ENCODE results near the gene KLHL29. TPM values are rescaled to one million over a fixed set of nuclear protein-coding genes. Genes with fewer than 3 reads are reported as not detected.
A peak's percentile ranks its signal among the peaks of the same experiment; 100 is the strongest.

KLHL29 gene
- total and polyA plus RNA-seq, 2 donors (not counting 3 experiments of a cell fraction or from before 2014, with no cell fraction given): 4.6 to 12.7 TPM

DNA sequence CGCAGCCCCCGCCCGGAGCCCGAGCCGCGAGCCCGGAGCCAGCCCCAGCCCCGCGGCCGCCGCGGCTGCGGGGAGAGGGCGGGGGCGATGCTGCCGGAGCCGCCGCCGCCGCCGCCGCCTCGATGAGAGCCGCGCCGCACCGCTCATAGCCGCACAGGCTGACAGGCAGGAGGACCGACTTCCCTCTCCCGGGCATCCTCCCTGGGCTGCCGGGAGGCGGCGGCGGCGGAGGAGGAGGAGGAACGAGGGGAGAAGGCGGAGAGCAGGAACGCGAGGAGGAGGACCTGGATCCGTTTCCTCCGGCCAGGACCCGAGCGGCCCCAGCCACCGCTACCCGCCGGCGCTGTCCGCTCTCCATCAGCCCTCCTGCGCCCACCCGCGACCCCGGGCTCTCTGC lies 370 bp downstream of the KLHL29 start:
- intact Hi-C loops (cut with micrococcal nuclease): loop anchor here (1.0 to 10.0 kb wide), 2 partner anchors 19 to 369 kb away; no protein-coding TSS in a partner anchor
- FAIRE-seq (no peak), DNase-seq (ENCODE audit: low read depth, low spot score) (peak; percentile 37)
- Histone ChIP-seq H3K79me2 (ENCODE audit: control insufficient read depth, insufficient read depth, low read length) (peaks cover 3% of the 10 kb centered on the region), H3K4me3 (replicated peaks in 1 of 3; ENCODE audit: insufficient read depth in 1 of 3, low read depth in 1 of 3, low read length in 3 of 3) (peak overlapping the region; percentile 42 to 91 (median 61)), H2AFZ (ENCODE audit: low read depth, low read length) (peak overlapping the region; percentile 95), H3K27me3 (ENCODE audit: control insufficient read depth in 2 of 2, insufficient read depth in 2 of 2, low read length in 2 of 2) (peaks cover 0 to 8% of the 10 kb centered on the region in 2 experiments), H3K4me2 (ENCODE audit: insufficient read depth, low read length) (peak overlapping the region; percentile 99), H3K27ac (ENCODE audit: insufficient read depth, low read depth, low read length) (no peak overlapping the region), H3K36me3 (ENCODE audit: control insufficient read depth in 2 of 2, extremely low read depth in 1 of 2, insufficient read depth in 2 of 2, low read length in 2 of 2) (no peaks in the 10 kb centered on the region), H4K20me1 (replicated peaks; ENCODE audit: control insufficient read depth, extremely low read depth, insufficient read depth, low read length) (no peaks in the 10 kb centered on the region), H3K4me1 (ENCODE audit: control insufficient read depth, extremely low read depth, insufficient read depth, low read length) (peaks cover 27% of the 10 kb centered on the region), H3K9me1 (replicated peaks; ENCODE audit: control insufficient read depth, extremely low read depth, insufficient read depth, low read length) (no peaks in the 10 kb centered on the region), H3K9me3 (replicated peaks; ENCODE audit: control insufficient read depth, insufficient read depth, low read length) (no peaks in the 10 kb centered on the region), H3K9ac (replicated peaks; ENCODE audit: extremely low read depth, insufficient read depth, low read length) (peak overlapping the region; percentile 36)
- no TSS peak for BruUV-seq (replicated peaks)
- dilution Hi-C loops (cut with MboI; ENCODE audit: extremely low pct_ligation_motif_present, low sequenced_read_pairs): no loop called here
- POLR2A ChIA-PET: no interaction called here
- CTCF ChIA-PET: interaction anchor here (0.6 kb wide), 1 partner anchor 1322 kb away, joined by 3 read pairs; no protein-coding TSS in a partner anchor
- TF ChIP-seq EZH2 (IDR thresholded peaks at IDR 0.05; ENCODE audit: borderline replicate concordance, low read depth, low read length, severe bottlenecking): no peak
- TF ChIP-seq MYC (IDR thresholded peaks at IDR 0.05; ENCODE audit: low read depth, low read length): no peak
- no peak for TF ChIP-seq FOS (IDR thresholded peaks at IDR 0.05; ENCODE audit: borderline replicate concordance, insufficient read depth, low read length)
- TF ChIP-seq JUN (IDR thresholded peaks at IDR 0.05; ENCODE audit: borderline replicate concordance, insufficient read depth, insufficient read length, low read depth): no peak

DNA sequence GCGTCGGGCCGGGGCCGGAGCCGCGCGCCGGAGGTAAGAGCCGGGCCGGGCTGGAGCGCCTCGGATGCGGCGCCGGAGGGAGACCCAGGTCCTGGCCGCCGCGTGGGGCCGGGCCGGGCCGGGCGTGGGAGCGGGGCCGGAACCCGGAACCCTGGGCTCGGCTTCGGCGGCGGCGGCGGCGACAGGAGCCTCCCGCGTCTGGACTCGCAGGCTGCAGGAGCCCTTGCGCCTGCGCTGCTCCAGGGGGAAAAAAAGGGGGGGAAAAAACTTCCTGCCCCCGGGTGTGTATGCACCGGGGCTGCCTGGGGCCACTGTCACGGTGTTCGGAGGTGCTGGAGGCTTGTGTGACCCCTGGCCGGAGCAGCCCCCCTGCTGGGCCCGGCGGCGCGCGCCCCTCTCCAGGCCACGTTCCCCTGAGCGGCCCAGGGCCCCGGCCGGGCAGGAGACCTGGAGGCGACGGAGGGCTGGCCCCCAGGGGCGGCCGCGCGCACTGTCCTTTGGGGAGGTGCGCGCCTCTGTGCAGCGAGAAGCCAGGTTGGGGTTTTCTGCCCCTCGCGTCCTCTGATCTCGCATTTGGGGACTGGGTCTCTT lies 864 bp downstream of the KLHL29 start:
- no peaks in the 10 kb centered on the region for H3K9me3 ChIP-seq (replicated peaks; ENCODE audit: control insufficient read depth, insufficient read depth, low read length)
- H3K27ac ChIP-seq (ENCODE audit: insufficient read depth, low read depth, low read length): no peak overlapping the region
- BruUV-seq (replicated peaks): no TSS peak
- H3K4me1 ChIP-seq (ENCODE audit: control insufficient read depth, extremely low read depth, insufficient read depth, low read length): peaks cover 23% of the 10 kb centered on the region
- H3K36me3 ChIP-seq (ENCODE audit: control insufficient read depth in 2 of 2, extremely low read depth in 1 of 2, insufficient read depth in 2 of 2, low read length in 2 of 2): no peaks in the 10 kb centered on the region
- ChIA-PET CTCF (interaction anchor here (0.9 to 2.0 kb wide), 4 partner anchors 18 to 231 kb away, joined by 3 to 8 read pairs (median 4); no protein-coding TSS in a partner anchor), POLR2A (no interaction called here)
- DNase-seq (ENCODE audit: low read depth, low spot score): peak; percentile 27
- H3K9me1 ChIP-seq (replicated peaks; ENCODE audit: control insufficient read depth, extremely low read depth, insufficient read depth, low read length): no peaks in the 10 kb centered on the region
- peak overlapping the region; percentile 36 for H3K9ac ChIP-seq (replicated peaks; ENCODE audit: extremely low read depth, insufficient read depth, low read length)
- intact Hi-C loops (cut with micrococcal nuclease) (loop anchor here (1.0 to 10.0 kb wide), 2 partner anchors 18 to 369 kb away; no protein-coding TSS in a partner anchor), dilution Hi-C loops (cut with MboI; ENCODE audit: extremely low pct_ligation_motif_present, low sequenced_read_pairs) (no loop called here)
- H3K4me3 ChIP-seq (replicated peaks in 1 of 3; ENCODE audit: insufficient read depth in 1 of 3, low read depth in 1 of 3, low read length in 3 of 3): peak overlapping the region; percentile 61 to 91 (median 80)
- TF ChIP-seq, protein P1, sequence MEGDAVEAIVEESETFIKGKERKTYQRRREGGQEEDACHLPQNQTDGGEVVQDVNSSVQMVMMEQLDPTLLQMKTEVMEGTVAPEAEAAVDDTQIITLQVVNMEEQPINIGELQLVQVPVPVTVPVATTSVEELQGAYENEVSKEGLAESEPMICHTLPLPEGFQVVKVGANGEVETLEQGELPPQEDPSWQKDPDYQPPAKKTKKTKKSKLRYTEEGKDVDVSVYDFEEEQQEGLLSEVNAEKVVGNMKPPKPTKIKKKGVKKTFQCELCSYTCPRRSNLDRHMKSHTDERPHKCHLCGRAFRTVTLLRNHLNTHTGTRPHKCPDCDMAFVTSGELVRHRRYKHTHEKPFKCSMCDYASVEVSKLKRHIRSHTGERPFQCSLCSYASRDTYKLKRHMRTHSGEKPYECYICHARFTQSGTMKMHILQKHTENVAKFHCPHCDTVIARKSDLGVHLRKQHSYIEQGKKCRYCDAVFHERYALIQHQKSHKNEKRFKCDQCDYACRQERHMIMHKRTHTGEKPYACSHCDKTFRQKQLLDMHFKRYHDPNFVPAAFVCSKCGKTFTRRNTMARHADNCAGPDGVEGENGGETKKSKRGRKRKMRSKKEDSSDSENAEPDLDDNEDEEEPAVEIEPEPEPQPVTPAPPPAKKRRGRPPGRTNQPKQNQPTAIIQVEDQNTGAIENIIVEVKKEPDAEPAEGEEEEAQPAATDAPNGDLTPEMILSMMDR (IDR thresholded peaks at IDR 0.05; ENCODE audit: extremely low read depth in 1 of 2, insufficient read depth in 1 of 2, low read depth in 1 of 2, low read length in 2 of 2): no peak
- no peak for TF ChIP-seq EZH2 (IDR thresholded peaks at IDR 0.05; ENCODE audit: borderline replicate concordance, low read depth, low read length, severe bottlenecking)
- TF ChIP-seq POLR2AphosphoS5 (IDR thresholded peaks at IDR 0.05; ENCODE audit: insufficient read depth, low read depth, low read length): peak; percentile 4
- peak overlapping the region; percentile 99 for H3K4me2 ChIP-seq (ENCODE audit: insufficient read depth, low read length)
- H2AFZ ChIP-seq (ENCODE audit: low read depth, low read length): peak overlapping the region; percentile 95
- peaks cover 0 to 8% of the 10 kb centered on the region in 2 experiments for H3K27me3 ChIP-seq (ENCODE audit: control insufficient read depth in 2 of 2, insufficient read depth in 2 of 2, low read length in 2 of 2)
- no peaks in the 10 kb centered on the region for H4K20me1 ChIP-seq (replicated peaks; ENCODE audit: control insufficient read depth, extremely low read depth, insufficient read depth, low read length)
- FAIRE-seq: no peak
- H3K79me2 ChIP-seq (ENCODE audit: control insufficient read depth, insufficient read depth, low read length): peaks cover 3% of the 10 kb centered on the region

Data from endothelial cell of umbilical vein (primary cell).